K562 (cell line): ENCODE measurements around the gene TUFM. TPM values are rescaled to one million over a fixed set of nuclear protein-coding genes. Genes with fewer than 3 reads are reported as not detected.

Experiments
- BMI1 ChIP-seq: fragments of 150-350 bp; IDR thresholded peaks from 2 replicates; pipeline ENCODE4 v1.6.1; 2014; ENCODE audit warnings: low read length
- CREB1 ChIP-seq, 2 experiments: sonication (generic) in 1 of 2; formaldehyde crosslinking in 1 of 2; IDR thresholded peaks; 2 replicates each; pipeline versions ENCODE4 v1.6.1 to v1.8.0; 2012 to 2022; ENCODE audit warnings: inconsistent platforms in 1 of 2, mild to moderate bottlenecking in 1 of 2, missing genetic modification reagents in 1 of 2, moderate library complexity in 1 of 2
- DDX20 ChIP-seq: fragments of 450-650 bp; IDR thresholded peaks from 2 replicates; pipeline ENCODE4 v1.6.1; 2016; ENCODE audit warnings: missing genetic modification characterization, low read depth, mild to moderate bottlenecking, missing compliant biosample characterization, moderate library complexity
- HDAC3 ChIP-seq: fragments of 450-650 bp; IDR thresholded peaks from 2 replicates; pipeline ENCODE4 v1.6.1; 2018; ENCODE audit warnings: borderline replicate concordance, mild to moderate bottlenecking, moderate library complexity; ENCODE audit not compliant: partially characterized antibody
- HES1 ChIP-seq: fragments of 450-650 bp; IDR thresholded peaks from 2 replicates; pipeline ENCODE4 v1.6.1; 2016; ENCODE audit warnings: low read depth, mild to moderate bottlenecking, moderate library complexity
- JUN ChIP-seq, 2 experiments: sonication (generic) in 1 of 2; formaldehyde crosslinking in 1 of 2; IDR thresholded peaks; 2 replicates each; pipeline versions ENCODE4 v1.6.1 to v1.8.0; 2012 to 2022; ENCODE audit warnings: borderline replicate concordance in 2 of 2, mild to moderate bottlenecking in 2 of 2, improper control_type of control experiment in 1 of 2, low read depth in 1 of 2, low read length in 1 of 2, missing genetic modification reagents in 1 of 2
- KDM2B ChIP-seq: fragments of 250-450 bp; sonication (Bioruptor Pico); IDR thresholded peaks from 2 replicates; pipeline ENCODE4 v1.8.0; 2021; ENCODE audit warnings: mild to moderate bottlenecking, moderate library complexity
- NKRF ChIP-seq: fragments of 450-650 bp; IDR thresholded peaks from 2 replicates; pipeline ENCODE4 v1.6.1; 2016; ENCODE audit warnings: borderline replicate concordance
- NR1H2 ChIP-seq: sonication (generic); formaldehyde crosslinking; IDR thresholded peaks from 2 replicates; pipeline ENCODE4 v1.4.0; 2020; ENCODE audit warnings: mild to moderate bottlenecking, missing genetic modification reagents
- PML ChIP-seq: IDR thresholded peaks from 2 replicates; pipeline ENCODE4 v1.6.1; 2012; ENCODE audit warnings: low read length, inconsistent platforms
- RREB1 ChIP-seq: fragments of 250-450 bp; sonication (Bioruptor Pico); IDR thresholded peaks from 2 replicates; pipeline ENCODE4 v1.4.0; 2020
- SP2 ChIP-seq: IDR thresholded peaks from 2 replicates; pipeline ENCODE4 v1.6.1; 2011; ENCODE audit warnings: mild to moderate bottlenecking, low read depth, low read length, moderate library complexity; ENCODE audit not compliant: poor library complexity, severe bottlenecking; ENCODE audit errors: extremely low read depth
- ZNF143 ChIP-seq: sonication (generic); formaldehyde crosslinking; IDR thresholded peaks from 2 replicates; pipeline ENCODE4 v1.9.0; 2022; ENCODE audit warnings: mild to moderate bottlenecking, missing genetic modification reagents
- polyA plus RNA-seq, 8 experiments: library from polyadenylated mRNA; depleted of rRNA in 4 of 8; stranded (reverse) in 5 of 8; unstranded in 3 of 8; fragments of >200 nt; fragmentation: Nextera tagmentation in 2 of 8; fragmentation: Illumina TruSeq in 1 of 8; extraction: Ambion mirVana in 2 of 8; extraction: Trizol in 1 of 8; gene quantifications; 2 replicates each; pipeline versions ENCODE4 v1.2.1 to v1.2.3, GENCODE V29; 2011 to 2014; ENCODE audit warnings: inconsistent platforms in 1 of 8, missing spikeins in 1 of 8
- total RNA-seq, 7 experiments: library from RNA; depleted of rRNA in 6 of 7; stranded (reverse); fragments of >200 nt in 6 of 7; fragmentation: Illumina TruSeq in 2 of 7; extraction: Trizol in 2 of 7; gene quantifications; 2 replicates each; pipeline versions ENCODE4 v1.2.1 to v1.2.3, GENCODE V29; 2011 to 2021; ENCODE audit warnings: low replicate concordance in 1 of 7
- TF ChIP-seq, protein P1 (sequence below): sonication (generic); formaldehyde crosslinking; IDR thresholded peaks from 2 replicates; pipeline ENCODE4 v1.8.0; 2022; ENCODE audit warnings: mild to moderate bottlenecking, missing genetic modification reagents, borderline replicate concordance

TUFM gene
- total and polyA plus RNA-seq, 9 of the 15 experiments (the other 6 are each of a cell fraction or from before 2014, with no cell fraction given): 34.1 to 434 (median 256) TPM

- TF ChIP-seq KDM2B (CRISPR knock-in tag) (0 out of 2 replicates have a peak, but pooled peaks have one; percentile 14), CREB1 (IDR thresholded peaks at IDR 0.05) (peak; percentile 51; the same call in 1 of the 2 replicates), CREB1 (CRISPR knock-in tag; IDR thresholded peaks at IDR 0.05) (peak; percentile 52; the same call in 1 of the 2 replicates), HES1 (no peak), PML (peak; percentile 46; the same call in 1 of the 2 replicates), HDAC3 (no peak), NKRF (peak; percentile 41; the same call in 1 of the 2 replicates), SP2 (peak; percentile 42), DDX20 (tag) (no peak), NR1H2 (CRISPR knock-in tag) (no peak), ZNF143 (CRISPR knock-in tag) (peak; percentile 62; the same call in 1 of the 2 replicates), RREB1 (CRISPR knock-in tag) (0 out of 2 replicates have a peak, but pooled peaks have one; percentile 37), BMI1 (no peak), JUN (IDR thresholded peaks at IDR 0.05; ENCODE audit: borderline replicate concordance, low read depth, low read length) (peak; percentile 22; the same call in 1 of the 2 replicates), JUN (CRISPR knock-in tag; IDR thresholded peaks at IDR 0.05; ENCODE audit: borderline replicate concordance) (peak; percentile 96)
- TF ChIP-seq, protein P1, sequence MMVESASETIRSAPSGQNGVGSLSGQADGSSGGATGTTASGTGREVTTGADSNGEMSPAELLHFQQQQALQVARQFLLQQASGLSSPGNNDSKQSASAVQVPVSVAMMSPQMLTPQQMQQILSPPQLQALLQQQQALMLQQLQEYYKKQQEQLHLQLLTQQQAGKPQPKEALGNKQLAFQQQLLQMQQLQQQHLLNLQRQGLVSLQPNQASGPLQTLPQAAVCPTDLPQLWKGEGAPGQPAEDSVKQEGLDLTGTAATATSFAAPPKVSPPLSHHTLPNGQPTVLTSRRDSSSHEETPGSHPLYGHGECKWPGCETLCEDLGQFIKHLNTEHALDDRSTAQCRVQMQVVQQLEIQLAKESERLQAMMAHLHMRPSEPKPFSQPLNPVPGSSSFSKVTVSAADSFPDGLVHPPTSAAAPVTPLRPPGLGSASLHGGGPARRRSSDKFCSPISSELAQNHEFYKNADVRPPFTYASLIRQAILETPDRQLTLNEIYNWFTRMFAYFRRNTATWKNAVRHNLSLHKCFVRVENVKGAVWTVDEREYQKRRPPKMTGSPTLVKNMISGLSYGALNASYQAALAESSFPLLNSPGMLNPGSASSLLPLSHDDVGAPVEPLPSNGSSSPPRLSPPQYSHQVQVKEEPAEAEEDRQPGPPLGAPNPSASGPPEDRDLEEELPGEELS (CRISPR knock-in tag): peak; percentile 95; the same call in 1 of the 2 replicates
Observed at GRCh38 chr16:28879841-28880588, 33.9 kb upstream of the TUFM start (continued).
